ENCODE results near the gene ZNF688. TPM values are rescaled to one million over a fixed set of nuclear protein-coding genes. Genes with fewer than 3 reads are reported as not detected.

Gene ZNF688
- total and polyA plus RNA-seq, 2 of the 13 experiments (the other 11 are each of a cell fraction or from before 2014, with no cell fraction given), result 2.4 to 5.4 TPM

- TF ChIP-seq AHDC1 (CRISPR knock-in tag; IDR thresholded peaks at IDR 0.05; ENCODE audit: borderline replicate concordance) (no peak), PITX1 (CRISPR knock-in tag; IDR thresholded peaks at IDR 0.05) (peak; percentile 70; the same call in 1 of the 2 replicates), ZFYVE20 (CRISPR knock-in tag; IDR thresholded peaks at IDR 0.05; ENCODE audit: borderline replicate concordance, low read depth) (no peak), ZNF501 (CRISPR knock-in tag; IDR thresholded peaks at IDR 0.05) (peak; percentile 51; the same call in 1 of the 2 replicates), ZMYM4 (CRISPR knock-in tag; IDR thresholded peaks at IDR 0.05) (no peak), ZFP90 (CRISPR knock-in tag; IDR thresholded peaks at IDR 0.05; ENCODE audit: borderline replicate concordance) (peak; percentile 57; the same call in 1 of the 2 replicates), ZNF263 (CRISPR knock-in tag; IDR thresholded peaks at IDR 0.05) (peak; percentile 32; the same call in 1 of the 2 replicates), CBX5 (CRISPR knock-in tag; IDR thresholded peaks at IDR 0.05; ENCODE audit: borderline replicate concordance) (no peak), ZNF121 (CRISPR knock-in tag; IDR thresholded peaks at IDR 0.05) (no peak), FOXA3 (CRISPR knock-in tag; IDR thresholded peaks at IDR 0.05) (no peak), NFE2L1 (CRISPR knock-in tag; IDR thresholded peaks at IDR 0.05; ENCODE audit: borderline replicate concordance) (no peak), CCAR2 (optimal IDR thresholded peaks at IDR 0.05; ENCODE audit: low read depth, low read length) (no peak), AKAP8 (CRISPR knock-in tag; IDR thresholded peaks at IDR 0.05) (no peak), MNT (IDR thresholded peaks at IDR 0.05) (no peak), ZFP41 (CRISPR knock-in tag; IDR thresholded peaks at IDR 0.05; ENCODE audit: borderline replicate concordance) (0 out of 2 replicates have a peak, but pooled peaks have one; percentile 48), ZNF235 (CRISPR knock-in tag; IDR thresholded peaks at IDR 0.05; ENCODE audit: borderline replicate concordance) (no peak), JDP2 (CRISPR knock-in tag; IDR thresholded peaks at IDR 0.05; ENCODE audit: borderline replicate concordance) (no peak)
- TF ChIP-seq, protein P1, sequence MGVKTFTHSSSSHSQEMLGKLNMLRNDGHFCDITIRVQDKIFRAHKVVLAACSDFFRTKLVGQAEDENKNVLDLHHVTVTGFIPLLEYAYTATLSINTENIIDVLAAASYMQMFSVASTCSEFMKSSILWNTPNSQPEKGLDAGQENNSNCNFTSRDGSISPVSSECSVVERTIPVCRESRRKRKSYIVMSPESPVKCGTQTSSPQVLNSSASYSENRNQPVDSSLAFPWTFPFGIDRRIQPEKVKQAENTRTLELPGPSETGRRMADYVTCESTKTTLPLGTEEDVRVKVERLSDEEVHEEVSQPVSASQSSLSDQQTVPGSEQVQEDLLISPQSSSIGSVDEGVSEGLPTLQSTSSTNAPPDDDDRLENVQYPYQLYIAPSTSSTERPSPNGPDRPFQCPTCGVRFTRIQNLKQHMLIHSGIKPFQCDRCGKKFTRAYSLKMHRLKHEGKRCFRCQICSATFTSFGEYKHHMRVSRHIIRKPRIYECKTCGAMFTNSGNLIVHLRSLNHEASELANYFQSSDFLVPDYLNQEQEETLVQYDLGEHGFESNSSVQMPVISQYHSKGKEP (CRISPR knock-in tag; IDR thresholded peaks at IDR 0.05), result no peak
- TF ChIP-seq, protein P2, sequence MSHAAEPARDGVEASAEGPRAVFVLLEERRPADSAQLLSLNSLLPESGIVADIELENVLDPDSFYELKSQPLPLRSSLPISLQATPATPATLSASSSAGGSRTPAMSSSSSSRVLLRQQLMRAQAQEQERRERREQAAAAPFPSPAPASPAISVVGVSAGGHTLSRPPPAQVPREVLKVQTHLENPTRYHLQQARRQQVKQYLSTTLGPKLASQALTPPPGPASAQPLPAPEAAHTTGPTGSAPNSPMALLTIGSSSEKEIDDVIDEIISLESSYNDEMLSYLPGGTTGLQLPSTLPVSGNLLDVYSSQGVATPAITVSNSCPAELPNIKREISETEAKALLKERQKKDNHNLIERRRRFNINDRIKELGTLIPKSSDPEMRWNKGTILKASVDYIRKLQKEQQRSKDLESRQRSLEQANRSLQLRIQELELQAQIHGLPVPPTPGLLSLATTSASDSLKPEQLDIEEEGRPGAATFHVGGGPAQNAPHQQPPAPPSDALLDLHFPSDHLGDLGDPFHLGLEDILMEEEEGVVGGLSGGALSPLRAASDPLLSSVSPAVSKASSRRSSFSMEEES (CRISPR knock-in tag; IDR thresholded peaks at IDR 0.05), result 0 out of 2 replicates have a peak, but pooled peaks have one; percentile 33
Measured at GRCh38 chr16:30570636-30571444, 674 bp downstream of the ZNF688 start (continued).

All from HepG2 (cell line).